ENCODE measurements around the gene PDE4D.

DNA sequence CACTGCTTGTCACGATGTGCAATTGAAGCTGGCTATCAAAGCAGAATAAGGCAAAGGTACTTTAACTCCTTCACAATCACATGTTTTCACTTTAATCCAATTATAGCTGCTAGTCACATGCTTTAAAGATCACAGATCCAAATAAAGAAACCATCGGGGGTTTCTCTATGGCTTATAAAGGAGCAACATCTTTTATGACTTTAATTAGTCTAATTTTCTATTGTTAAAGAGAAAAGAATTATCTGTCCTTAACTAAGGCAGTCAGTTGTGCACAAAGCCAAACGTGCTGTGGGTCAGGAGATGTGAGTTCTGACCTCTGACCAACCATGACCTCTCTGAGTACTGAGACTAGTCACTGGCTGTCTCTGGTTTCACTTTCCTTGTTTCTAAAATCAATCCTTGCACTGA lies 749.6 kb downstream of the PDE4D start:
- TF ChIP-seq, protein P1, sequence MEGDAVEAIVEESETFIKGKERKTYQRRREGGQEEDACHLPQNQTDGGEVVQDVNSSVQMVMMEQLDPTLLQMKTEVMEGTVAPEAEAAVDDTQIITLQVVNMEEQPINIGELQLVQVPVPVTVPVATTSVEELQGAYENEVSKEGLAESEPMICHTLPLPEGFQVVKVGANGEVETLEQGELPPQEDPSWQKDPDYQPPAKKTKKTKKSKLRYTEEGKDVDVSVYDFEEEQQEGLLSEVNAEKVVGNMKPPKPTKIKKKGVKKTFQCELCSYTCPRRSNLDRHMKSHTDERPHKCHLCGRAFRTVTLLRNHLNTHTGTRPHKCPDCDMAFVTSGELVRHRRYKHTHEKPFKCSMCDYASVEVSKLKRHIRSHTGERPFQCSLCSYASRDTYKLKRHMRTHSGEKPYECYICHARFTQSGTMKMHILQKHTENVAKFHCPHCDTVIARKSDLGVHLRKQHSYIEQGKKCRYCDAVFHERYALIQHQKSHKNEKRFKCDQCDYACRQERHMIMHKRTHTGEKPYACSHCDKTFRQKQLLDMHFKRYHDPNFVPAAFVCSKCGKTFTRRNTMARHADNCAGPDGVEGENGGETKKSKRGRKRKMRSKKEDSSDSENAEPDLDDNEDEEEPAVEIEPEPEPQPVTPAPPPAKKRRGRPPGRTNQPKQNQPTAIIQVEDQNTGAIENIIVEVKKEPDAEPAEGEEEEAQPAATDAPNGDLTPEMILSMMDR (IDR thresholded peaks at IDR 0.05), result no peak
- no peak for TF ChIP-seq POLR2A (IDR thresholded peaks at IDR 0.05)
